Endothelial cell of umbilical vein (primary cell): ENCODE data around the gene STEAP4. TPM values are rescaled to one million over a fixed set of nuclear protein-coding genes. Genes with fewer than 3 reads are reported as not detected.

Experiments
- BruUV-seq: library from RNA; stranded (reverse); fragments of 400-500 nt; replicated peaks from 2 replicates; lab custom pipeline; 2021; lab: Mats Ljungman, UMichigan
- CTCF ChIA-PET: fragments of 300-600, 350-600 bp; sonication (Branson Sonifier 250); formaldehyde crosslinking; loops from one replicate; lab custom pipeline; 2021; ENCODE audit warnings: antibody characterized with exemption, inconsistent platforms; lab: Charles Lee
- POLR2A ChIA-PET: fragments of 300-600, 350-600 bp; sonication (Branson Sonifier 250); formaldehyde crosslinking; loops from one replicate; lab custom pipeline; 2021; ENCODE audit warnings: antibody characterized with exemption, inconsistent platforms; lab: Charles Lee
- DNase-seq: peaks from one replicate; pipeline ENCODE4 v3.0.0-alpha.2; 2011; ENCODE audit warnings: low read depth, low spot score
- FAIRE-seq: peaks from 2 replicates; lab custom pipeline; 2011; peaks lifted over from hg19 to GRCh38; lab: Jason Lieb, UNC
- H2AFZ ChIP-seq: 2 replicates; pipeline ENCODE4 v1.6.0; 2012; ENCODE audit warnings: low read depth, low read length, control low read depth, inconsistent platforms
- H3K27ac ChIP-seq: 2 replicates; pipeline ENCODE4 v1.5.1; 2011; ENCODE audit warnings: low read depth, mild to moderate bottlenecking, control low read depth, low read length, moderate library complexity; ENCODE audit not compliant: insufficient read depth
- H3K27me3 ChIP-seq, 2 experiments: 2 replicates each; pipeline versions ENCODE4 v1.6.0 to v1.6.1; 2011; ENCODE audit warnings: low read length in 2 of 2, mixed read lengths in 1 of 2; ENCODE audit not compliant: control insufficient read depth in 2 of 2, insufficient read depth in 2 of 2
- H3K36me3 ChIP-seq, 2 experiments: 2 replicates in 1 of 2; 3 replicates in 1 of 2; pipeline ENCODE4 v1.5.1; 2011; ENCODE audit warnings: low read length in 2 of 2, mild to moderate bottlenecking in 1 of 2, moderate library complexity in 1 of 2; ENCODE audit not compliant: control insufficient read depth in 2 of 2, insufficient read depth in 2 of 2; ENCODE audit errors: extremely low read depth in 1 of 2
- H3K4me1 ChIP-seq: 3 replicates; pipeline ENCODE4 v1.5.1; 2011; ENCODE audit warnings: mild to moderate bottlenecking, low read length; ENCODE audit not compliant: control insufficient read depth, insufficient read depth; ENCODE audit errors: extremely low read depth
- H3K4me2 ChIP-seq: 2 replicates; pipeline ENCODE4 v1.6.1; 2011; ENCODE audit warnings: low read length, control low read depth, mixed read lengths; ENCODE audit not compliant: insufficient read depth
- H3K4me3 ChIP-seq, 3 experiments: fragments of 200-600 bp in 1 of 3; sonication (generic), shearing (Covaris generic) in 1 of 3; replicated peaks in 1 of 3; 2 replicates each; pipeline ENCODE4 v1.5.1; 2011 to 2016; ENCODE audit warnings: control low read depth in 3 of 3, low read length in 3 of 3, mild to moderate bottlenecking in 2 of 3, inconsistent platforms in 1 of 3, low read depth in 1 of 3, moderate library complexity in 1 of 3; ENCODE audit not compliant: insufficient read depth in 1 of 3
- H3K79me2 ChIP-seq: 2 replicates; pipeline ENCODE4 v1.6.0; 2012; ENCODE audit warnings: low read length, inconsistent platforms; ENCODE audit not compliant: control insufficient read depth, insufficient read depth
- H3K9ac ChIP-seq: replicated peaks from 2 replicates; pipeline ENCODE3; 2011; ENCODE audit warnings: low read length, control low read depth; ENCODE audit not compliant: insufficient read depth; ENCODE audit errors: extremely low read depth
- H3K9me1 ChIP-seq: replicated peaks from 3 replicates; pipeline ENCODE4 v1.6.0; 2011; ENCODE audit warnings: mild to moderate bottlenecking, low read length; ENCODE audit not compliant: control insufficient read depth, insufficient read depth; ENCODE audit errors: extremely low read depth
- H3K9me3 ChIP-seq: replicated peaks from 2 replicates; pipeline ENCODE4 v1.5.1; 2012; ENCODE audit warnings: low read length, inconsistent platforms; ENCODE audit not compliant: control insufficient read depth, insufficient read depth
- H4K20me1 ChIP-seq: replicated peaks from 2 replicates; pipeline ENCODE3; 2011; ENCODE audit warnings: mild to moderate bottlenecking, low read length; ENCODE audit not compliant: control insufficient read depth, insufficient read depth; ENCODE audit errors: extremely low read depth
- EZH2 ChIP-seq: IDR thresholded peaks from 2 replicates; pipeline ENCODE4 v1.6.1; 2012; ENCODE audit warnings: borderline replicate concordance, low read depth, mild to moderate bottlenecking, moderate library complexity, low read length, inconsistent platforms; ENCODE audit not compliant: severe bottlenecking
- FOS ChIP-seq: IDR thresholded peaks from 2 replicates; pipeline ENCODE4 v1.6.1; 2011; ENCODE audit warnings: mild to moderate bottlenecking, low read length, moderate library complexity, borderline replicate concordance; ENCODE audit not compliant: insufficient read depth
- GATA2 ChIP-seq: IDR thresholded peaks from 2 replicates; pipeline ENCODE4 v1.7.0; 2011; ENCODE audit warnings: low read depth, mild to moderate bottlenecking, moderate library complexity, mixed read lengths, low read length; ENCODE audit not compliant: insufficient read length, insufficient read depth
- JUN ChIP-seq: IDR thresholded peaks from 2 replicates; pipeline ENCODE4 v1.6.1; 2011; ENCODE audit warnings: borderline replicate concordance, low read depth; ENCODE audit not compliant: insufficient read length, insufficient read depth
- MAX ChIP-seq: IDR thresholded peaks from 2 replicates; pipeline ENCODE4 v1.6.1; 2011; ENCODE audit not compliant: insufficient read depth, insufficient read length
- MYC ChIP-seq: IDR thresholded peaks from one replicate; pipeline ENCODE4 v1.6.1; 2011; ENCODE audit warnings: mild to moderate bottlenecking, low read depth, low read length
- POLR2A ChIP-seq: IDR thresholded peaks from 2 replicates; pipeline ENCODE4 v1.6.1; 2012; ENCODE audit warnings: low read depth, mild to moderate bottlenecking, control low read depth, low read length
- POLR2AphosphoS5 ChIP-seq: IDR thresholded peaks from 2 replicates; pipeline ENCODE4 v1.6.1; 2012; ENCODE audit warnings: low read depth, mild to moderate bottlenecking, control low read depth, low read length, moderate library complexity; ENCODE audit not compliant: insufficient read depth
- dilution Hi-C: fragments of 300-500 bp; cut with MboI; formaldehyde crosslinking; loops from one replicate; pipeline ENCODE4 v1.15.0; 2019; ENCODE audit warnings: low sequenced_read_pairs; ENCODE audit not compliant: extremely low pct_ligation_motif_present
- intact Hi-C: fragments of 100-400 bp; cut with micrococcal nuclease; formaldehyde crosslinking; loops from one replicate; pipeline ENCODE4 v1.10.0; 2022
- polyA plus RNA-seq, 4 experiments: library from polyadenylated mRNA; depleted of rRNA in 3 of 4; stranded (reverse) in 3 of 4; unstranded in 1 of 4; fragments of >200 nt; gene quantifications; 2 replicates each; pipeline versions ENCODE4 v1.2.1 to v1.2.3, GENCODE V29; 2011 to 2012; ENCODE audit warnings: missing spikeins in 1 of 4
- total RNA-seq: library from RNA; stranded (reverse); gene quantifications from 2 replicates; pipeline ENCODE4 v1.2.3, GENCODE V29; 2021
- TF ChIP-seq, protein P1 (sequence below), 2 donors: IDR thresholded peaks; 1 replicate in 1 of 2; 2 replicates in 1 of 2; pipeline ENCODE4 v1.5.1; 2011; ENCODE audit warnings: low read length in 2 of 2, mild to moderate bottlenecking in 2 of 2, moderate library complexity in 2 of 2, control low read depth in 1 of 2, inconsistent platforms in 1 of 2, low read depth in 1 of 2; ENCODE audit not compliant: insufficient read depth in 1 of 2; ENCODE audit errors: extremely low read depth in 1 of 2

Gene STEAP4
- total and polyA plus RNA-seq, 2 donors (not counting 3 experiments of a cell fraction or from before 2014, with no cell fraction given) = not detected

DNA sequence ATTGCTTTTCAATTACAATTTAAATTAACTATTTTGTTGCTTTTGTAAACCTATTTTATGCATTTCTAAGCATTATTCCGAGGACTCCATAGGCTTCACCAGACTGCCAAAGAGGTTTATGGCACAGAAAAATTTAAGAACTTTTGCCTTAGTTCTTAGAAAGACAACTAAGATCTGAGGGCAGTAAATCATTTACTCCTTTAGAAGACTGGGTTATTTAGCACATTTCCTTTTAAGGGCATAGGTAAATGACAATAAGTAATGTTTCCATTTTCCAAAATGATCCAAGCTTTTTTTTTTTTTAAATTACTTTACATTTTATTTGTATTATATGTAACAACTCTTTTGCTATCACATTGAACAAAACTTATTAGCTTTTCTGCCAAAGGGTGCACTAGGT, 15.0 kb upstream of the STEAP4 start:
- POLR2A ChIA-PET = no interaction called here
- TF ChIP-seq GATA2 (no peak), MAX (no peak), POLR2A (no peak), FOS (no peak), POLR2AphosphoS5 (no peak), EZH2 (no peak), JUN (no peak), MYC (no peak)
- TF ChIP-seq, protein P1, sequence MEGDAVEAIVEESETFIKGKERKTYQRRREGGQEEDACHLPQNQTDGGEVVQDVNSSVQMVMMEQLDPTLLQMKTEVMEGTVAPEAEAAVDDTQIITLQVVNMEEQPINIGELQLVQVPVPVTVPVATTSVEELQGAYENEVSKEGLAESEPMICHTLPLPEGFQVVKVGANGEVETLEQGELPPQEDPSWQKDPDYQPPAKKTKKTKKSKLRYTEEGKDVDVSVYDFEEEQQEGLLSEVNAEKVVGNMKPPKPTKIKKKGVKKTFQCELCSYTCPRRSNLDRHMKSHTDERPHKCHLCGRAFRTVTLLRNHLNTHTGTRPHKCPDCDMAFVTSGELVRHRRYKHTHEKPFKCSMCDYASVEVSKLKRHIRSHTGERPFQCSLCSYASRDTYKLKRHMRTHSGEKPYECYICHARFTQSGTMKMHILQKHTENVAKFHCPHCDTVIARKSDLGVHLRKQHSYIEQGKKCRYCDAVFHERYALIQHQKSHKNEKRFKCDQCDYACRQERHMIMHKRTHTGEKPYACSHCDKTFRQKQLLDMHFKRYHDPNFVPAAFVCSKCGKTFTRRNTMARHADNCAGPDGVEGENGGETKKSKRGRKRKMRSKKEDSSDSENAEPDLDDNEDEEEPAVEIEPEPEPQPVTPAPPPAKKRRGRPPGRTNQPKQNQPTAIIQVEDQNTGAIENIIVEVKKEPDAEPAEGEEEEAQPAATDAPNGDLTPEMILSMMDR (IDR thresholded peaks at IDR 0.05; ENCODE audit: extremely low read depth in 1 of 2, insufficient read depth in 1 of 2, low read depth in 1 of 2, low read length in 2 of 2) = no peak
- no peak overlapping the region for H3K4me3 ChIP-seq
- FAIRE-seq = no peak
- dilution Hi-C loops = no loop called here
- no peaks in the 10 kb centered on the region for H4K20me1 ChIP-seq
- H3K4me2 ChIP-seq = no peak overlapping the region
- no peaks in the 10 kb centered on the region for H3K79me2 ChIP-seq
- BruUV-seq = no TSS peak
- no peaks in the 10 kb centered on the region for H3K9me3 ChIP-seq
- no peak overlapping the region for H3K27ac ChIP-seq
- H3K27me3 ChIP-seq = peaks cover 2 to 17% of the 10 kb centered on the region in 2 experiments
- H2AFZ ChIP-seq = no peak overlapping the region
- DNase-seq = no peak
- no peaks in the 10 kb centered on the region for H3K9me1 ChIP-seq
- H3K9ac ChIP-seq = no peak overlapping the region
- CTCF ChIA-PET = interaction anchor here (0.6 kb wide), 1 partner anchor 19 kb away, joined by 4 read pairs; no protein-coding TSS in a partner anchor
- H3K36me3 ChIP-seq = no peaks in the 10 kb centered on the region
- H3K4me1 ChIP-seq = peaks cover 5% of the 10 kb centered on the region
- intact Hi-C loops = no loop called here
